Lower leg skin (tissue), 3 donors: ENCODE measurements around the gene ESRRB.

Experiments
- CTCF ChIP-seq, 3 donors: fragments of 450-650 bp; IDR thresholded peaks; one replicate each; pipeline ENCODE4 v1.5.1; 2016; ENCODE audit warnings: antibody characterized with exemption in 3 of 3, mild to moderate bottlenecking in 3 of 3, moderate library complexity in 2 of 3
- POLR2A ChIP-seq, 2 donors: fragments of 450-650 bp; IDR thresholded peaks; one replicate each; pipeline ENCODE4 v1.6.1; 2016 to 2017; ENCODE audit warnings: antibody characterized with exemption in 2 of 2, mild to moderate bottlenecking in 1 of 2, moderate library complexity in 1 of 2

- no peak for TF ChIP-seq CTCF (IDR thresholded peaks at IDR 0.05)
- no peak for TF ChIP-seq POLR2A (IDR thresholded peaks at IDR 0.05)
These were observed 29.7 kb downstream of the ESRRB start for GRCh38 chr14:76405627-76406026.
